Thymus (tissue), 11 donors: ENCODE data around the gene SHANK3. TPM values are rescaled to one million over a fixed set of nuclear protein-coding genes. Genes with fewer than 3 reads are reported as not detected.
A peak's percentile ranks its signal among the peaks of the same experiment; 100 is the strongest.

Experiments
- DNase-seq, 9 donors: peaks; one replicate each; pipeline ENCODE4 v3.0.0-alpha.2; 2013; ENCODE audit warnings: low spot score in 9 of 9, low read depth in 6 of 9, missing footprints in 1 of 9
- H3K27ac ChIP-seq, 2 donors: one replicate each; pipeline ENCODE4 v1.5.1; 2013; ENCODE audit warnings: control low read depth in 1 of 2, low read depth in 1 of 2, low read length in 1 of 2, mild to moderate bottlenecking in 1 of 2, moderate library complexity in 1 of 2
- H3K27me3 ChIP-seq, 2 donors: one replicate each; pipeline ENCODE4 v1.5.1; 2013; ENCODE audit warnings: low read length in 1 of 2; ENCODE audit not compliant: control insufficient read depth in 2 of 2, insufficient read depth in 1 of 2
- H3K36me3 ChIP-seq, 2 donors: one replicate each; pipeline ENCODE4 v1.5.1; 2013; ENCODE audit warnings: low read length in 1 of 2, mild to moderate bottlenecking in 1 of 2, moderate library complexity in 1 of 2; ENCODE audit not compliant: control insufficient read depth in 2 of 2, insufficient read depth in 2 of 2
- H3K4me1 ChIP-seq, 2 donors: one replicate each; pipeline ENCODE4 v1.5.1; 2013; ENCODE audit warnings: low read length in 2 of 2; ENCODE audit not compliant: control insufficient read depth in 2 of 2, insufficient read depth in 2 of 2
- H3K4me3 ChIP-seq, 2 donors: one replicate each; pipeline ENCODE4 v1.5.1; 2013; ENCODE audit warnings: low read length in 2 of 2, control low read depth in 1 of 2, mild to moderate bottlenecking in 1 of 2
- H3K9me3 ChIP-seq, 2 donors: one replicate each; pipeline ENCODE4 v1.5.1; 2013; ENCODE audit warnings: low read length in 1 of 2, mild to moderate bottlenecking in 1 of 2; ENCODE audit not compliant: control insufficient read depth in 2 of 2, insufficient read depth in 1 of 2
- WGBS: extraction: QIAGEN DNeasy Blood & Tissue Kit; methylation state at CpG from one replicate; pipeline ENCODE4 v1.1.7; 2013; 5-methylcytosine and 5-hydroxymethylcytosine counted together
- polyA plus RNA-seq: library from polyadenylated mRNA; stranded (reverse); fragments of 200-250 nt; gene quantifications from one replicate; pipeline ENCODE4 v1.2.3, GENCODE V29; 2013
- total RNA-seq: library from RNA; stranded (reverse); fragments of 120-200 nt; gene quantifications from one replicate; pipeline ENCODE4 v1.2.4, GENCODE V29; 2013
- donor health status: healthy.

SHANK3 gene
- total and polyA plus RNA-seq, 2 donors, result 0.61 to 8.6 TPM

- H3K36me3 ChIP-seq, result no peaks in the 10 kb centered on the region
- DNase-seq, result peak in 1 of 9 donors; percentile 35
- WGBS, result 92% methylated on average over 23 of the region's 23 CpGs
Observed at GRCh38 chr22:50705219-50705691, 32.6 kb downstream of the SHANK3 start.

GRCh38 chr22:50705851-50706351 is 33.3 kb downstream of the SHANK3 start:
- WGBS, result 97% methylated on average over 27 of the region's 27 CpGs
- Histone ChIP-seq H3K36me3 (no peaks in the 10 kb centered on the region), H3K9me3 (no peaks in the 10 kb centered on the region), H3K27ac (no peak overlapping the region), H3K27me3 (no peaks in the 10 kb centered on the region), H3K4me3 (no peak overlapping the region), H3K4me1 (peaks cover 6 to 12% of the 10 kb centered on the region in 2 donors)
- DNase-seq, result no peak

More at GRCh38 chr22:50705219-50705691, 32.6 kb downstream of the SHANK3 start:
- no peaks in the 10 kb centered on the region for H3K9me3 ChIP-seq
- no peak overlapping the region for H3K27ac ChIP-seq
- H3K4me3 ChIP-seq, result no peak overlapping the region
- peaks cover 6 to 12% of the 10 kb centered on the region in 2 donors for H3K4me1 ChIP-seq
- no peaks in the 10 kb centered on the region for H3K27me3 ChIP-seq

- WGBS, result 96% methylated on average over 14 of the region's 14 CpGs
- Histone ChIP-seq H3K36me3 (no peaks in the 10 kb centered on the region), H3K9me3 (no peaks in the 10 kb centered on the region), H3K4me1 (peaks cover 6 to 12% of the 10 kb centered on the region in 2 donors), H3K4me3 (no peak overlapping the region), H3K27ac (no peak overlapping the region), H3K27me3 (no peaks in the 10 kb centered on the region)
- no peak for DNase-seq
Observed at GRCh38 chr22:50706481-50707125, 34.0 kb downstream of the SHANK3 start.

- no peak overlapping the region for H3K27ac ChIP-seq
- WGBS, result 99% methylated on average over 3 of the region's 3 CpGs
- H3K36me3 ChIP-seq, result no peaks in the 10 kb centered on the region
Observed at GRCh38 chr22:50708474-50708873, 35.9 kb downstream of the SHANK3 start.

GRCh38 chr22:50708996-50709395 is 36.4 kb downstream of the SHANK3 start:
- Histone ChIP-seq H3K4me1 (no peaks in the 10 kb centered on the region), H3K36me3 (no peaks in the 10 kb centered on the region), H3K27me3 (no peaks in the 10 kb centered on the region), H3K4me3 (no peak overlapping the region), H3K27ac (no peak overlapping the region), H3K9me3 (no peaks in the 10 kb centered on the region)
- 95% methylated on average over 6 of the region's 6 CpGs for WGBS
- no peak for DNase-seq

More at GRCh38 chr22:50708474-50708873, 35.9 kb downstream of the SHANK3 start:
- DNase-seq, result no peak
- H3K4me1 ChIP-seq, result no peaks in the 10 kb centered on the region
- no peaks in the 10 kb centered on the region for H3K27me3 ChIP-seq
- no peak overlapping the region for H3K4me3 ChIP-seq
- H3K9me3 ChIP-seq, result no peaks in the 10 kb centered on the region

GRCh38 chr22:50710221-50710620 is 37.6 kb downstream of the SHANK3 start:
- Histone ChIP-seq H3K27ac (no peak overlapping the region), H3K4me1 (no peaks in the 10 kb centered on the region), H3K36me3 (no peaks in the 10 kb centered on the region), H3K4me3 (no peak overlapping the region), H3K27me3 (no peaks in the 10 kb centered on the region), H3K9me3 (no peaks in the 10 kb centered on the region)
- DNase-seq, result no peak
- 96% methylated on average over 6 of the region's 6 CpGs for WGBS

GRCh38 chr22:50710886-50711285 is 38.3 kb downstream of the SHANK3 start:
- no peak for DNase-seq
- no peaks in the 10 kb centered on the region for H3K36me3 ChIP-seq
- no peaks in the 10 kb centered on the region for H3K9me3 ChIP-seq
- H3K4me3 ChIP-seq, result no peak overlapping the region
- H3K27ac ChIP-seq, result no peak overlapping the region
- 99% methylated on average over 38 of the region's 38 CpGs for WGBS
- H3K4me1 ChIP-seq, result no peaks in the 10 kb centered on the region
- no peaks in the 10 kb centered on the region for H3K27me3 ChIP-seq

GRCh38 chr22:50711446-50712340 is 39.1 kb downstream of the SHANK3 start:
- H3K4me1 ChIP-seq, result no peaks in the 10 kb centered on the region
- H3K36me3 ChIP-seq, result no peaks in the 10 kb centered on the region
- no peaks in the 10 kb centered on the region for H3K27me3 ChIP-seq
- no peak overlapping the region for H3K27ac ChIP-seq
- WGBS, result 90% methylated on average over 16 of the region's 16 CpGs
- H3K4me3 ChIP-seq, result no peak overlapping the region
- no peaks in the 10 kb centered on the region for H3K9me3 ChIP-seq
- DNase-seq, result no peak
